Activated T-cell treated with anti-CD3 and anti-CD28 coated beads for 48 hours (primary cell): ENCODE measurements around the gene KIF25.
"Not testable (repeated sequence)": the region's sequence is repeated elsewhere in the genome, so short reads cannot be mapped to it uniquely, and the experiment has no call there.

Experiments used
- DNase-seq: peaks from one replicate; pipeline ENCODE4 v3.0.0-alpha.2; 2020; ENCODE audit warnings: low read depth

Gene KIF25

DNA sequence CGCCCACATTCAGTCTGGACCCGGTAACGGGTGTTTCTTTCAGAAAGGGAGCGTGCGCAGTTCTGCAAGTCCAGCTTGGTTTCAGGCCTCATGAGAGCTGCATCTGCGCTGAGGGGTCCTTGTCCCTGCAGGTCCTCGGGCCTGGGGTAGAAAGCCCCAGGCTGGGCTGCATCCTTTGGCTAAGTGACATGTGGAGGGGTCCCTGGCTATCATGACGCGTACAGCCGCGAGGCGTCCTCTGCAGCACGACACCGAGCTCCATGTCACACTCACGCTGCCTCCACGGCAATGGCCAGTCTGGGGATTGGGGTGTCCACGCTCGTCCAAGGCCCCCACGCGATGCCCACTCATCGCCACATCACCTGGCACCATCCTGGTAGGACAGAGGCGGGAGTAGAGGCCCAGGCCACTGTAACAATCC is 1.7 kb upstream of the KIF25 start:
- no peak for DNase-seq

GRCh38 chr6:167996424-167997199 is 859 bp upstream of the KIF25 start:
- no peak for DNase-seq

DNA sequence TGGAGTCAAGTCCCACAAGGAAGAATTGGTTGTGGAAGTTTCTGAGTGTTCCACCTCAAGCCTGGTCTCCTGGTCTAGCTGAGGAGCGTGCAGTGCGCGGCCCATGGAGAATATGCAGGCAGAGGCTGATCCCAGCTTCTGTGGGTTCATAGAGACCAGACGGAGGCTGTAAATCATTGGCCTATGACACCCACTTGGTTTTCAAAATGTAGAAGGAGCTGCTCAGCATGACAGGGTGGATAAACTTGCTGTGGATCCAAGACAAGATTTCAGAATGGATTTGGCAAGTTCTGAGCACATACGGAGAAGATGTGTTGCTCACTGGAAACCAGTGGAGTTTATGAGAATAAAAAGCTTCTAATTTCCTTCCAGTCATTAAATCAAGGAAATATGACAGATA is 744 bp downstream of the KIF25 start:
- no peak for DNase-seq

- DNase-seq = no peak
Observed at GRCh38 chr6:168000198-168001028, 2.9 kb downstream of the KIF25 start.

DNA sequence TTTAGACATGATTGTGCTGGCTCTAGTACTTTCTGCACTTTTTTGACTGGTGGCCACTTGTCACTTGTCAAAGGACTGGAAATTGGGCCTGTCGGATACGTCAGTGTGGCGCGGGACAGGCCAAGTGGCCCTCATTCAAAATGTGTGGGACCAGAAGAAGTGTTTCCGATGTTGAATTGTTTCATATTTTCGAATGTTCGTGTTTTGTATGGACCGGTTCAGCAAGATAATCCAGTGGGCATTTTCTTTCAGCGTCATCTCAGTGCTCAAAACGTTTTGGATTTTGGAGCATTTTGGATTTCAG is 3.5 kb downstream of the KIF25 start:
- no peak for DNase-seq

GRCh38 chr6:168001514-168001913 is 4.0 kb downstream of the KIF25 start:
- DNase-seq = not testable (repeated sequence)

DNA sequence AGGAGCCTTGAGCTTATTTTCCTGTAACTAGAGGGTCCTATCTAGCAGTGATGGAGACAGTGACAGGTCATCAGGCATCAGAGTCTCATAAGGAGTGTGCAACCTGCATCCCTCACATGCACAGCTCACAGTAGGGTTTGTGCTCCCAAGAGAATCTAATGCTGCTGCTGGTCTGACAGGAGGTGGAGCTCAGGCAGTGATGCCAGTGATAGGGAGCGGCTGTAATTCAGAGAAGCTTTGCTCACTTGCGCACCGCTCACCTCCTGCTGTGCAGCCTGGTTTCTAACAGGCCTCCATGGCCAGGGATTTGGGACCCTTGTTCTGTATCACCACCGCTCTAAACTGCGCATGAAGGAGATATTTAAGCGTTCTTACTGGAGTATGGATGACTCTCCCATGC is 5.3 kb downstream of the KIF25 start:
- no peak for DNase-seq

DNA sequence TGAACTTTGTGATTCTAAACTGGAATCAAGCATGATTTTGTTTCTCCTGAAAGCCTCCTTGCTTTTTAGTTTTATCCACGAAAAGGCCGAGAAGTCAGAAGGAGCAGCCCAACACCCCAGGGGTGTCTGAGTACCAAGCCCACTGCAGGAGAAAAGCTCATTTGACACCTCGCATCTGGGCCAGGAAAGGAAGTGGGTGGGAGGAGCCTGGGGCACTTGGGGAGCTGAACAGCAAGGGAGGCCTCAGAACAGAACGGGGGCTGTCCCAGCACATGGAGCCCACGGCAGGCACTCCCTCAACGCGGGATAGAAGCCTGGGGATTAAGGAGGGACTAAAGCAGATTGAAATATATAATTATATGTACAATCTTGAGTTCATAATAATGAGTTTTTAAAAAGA is 6.6 kb downstream of the KIF25 start:
- DNase-seq = no peak

DNA sequence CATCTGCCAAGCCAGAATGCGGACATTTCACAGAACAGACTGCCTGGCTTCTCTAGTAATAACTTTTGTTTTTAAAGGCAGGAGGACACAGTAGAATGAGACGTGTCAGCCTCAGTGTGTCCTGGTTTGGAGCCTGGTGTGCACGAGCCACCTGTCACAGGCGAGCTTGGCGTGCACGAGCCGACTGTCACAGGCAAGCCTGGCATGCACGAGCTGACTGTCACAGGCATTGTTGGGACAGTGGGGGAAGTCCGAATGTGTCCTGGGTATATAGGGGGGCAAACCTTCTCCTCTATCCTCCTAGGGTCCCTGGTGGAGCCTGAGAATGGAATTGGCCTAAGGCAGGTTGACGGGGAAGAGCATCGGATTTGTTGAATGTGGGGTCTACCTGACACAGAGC is 7.5 kb downstream of the KIF25 start:
- DNase-seq = no peak

- no peak for DNase-seq
Observed at GRCh38 chr6:168005796-168006195, 8.3 kb downstream of the KIF25 start.

- no peak for DNase-seq
Observed at GRCh38 chr6:168007592-168008338, 10.3 kb downstream of the KIF25 start.

DNA sequence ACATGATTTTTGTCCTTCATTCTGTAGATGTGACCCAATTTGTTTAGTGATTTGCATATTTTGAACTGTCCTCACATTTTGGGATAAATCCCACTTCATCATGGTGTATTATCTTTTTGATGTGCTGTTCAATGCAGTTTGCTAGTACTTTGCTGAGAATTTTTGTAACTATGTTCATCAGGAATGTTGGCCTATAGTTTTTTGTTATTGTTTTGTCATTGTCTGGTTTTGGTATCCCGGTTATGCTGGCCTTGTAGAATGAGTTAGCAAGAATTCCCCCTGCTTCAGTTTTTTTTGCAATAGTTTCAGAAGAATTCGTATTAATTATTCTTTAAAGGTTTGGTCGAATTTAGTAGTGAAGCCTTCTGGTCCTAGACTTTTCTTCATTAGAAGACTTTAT is 11.9 kb downstream of the KIF25 start:
- DNase-seq = no peak

DNA sequence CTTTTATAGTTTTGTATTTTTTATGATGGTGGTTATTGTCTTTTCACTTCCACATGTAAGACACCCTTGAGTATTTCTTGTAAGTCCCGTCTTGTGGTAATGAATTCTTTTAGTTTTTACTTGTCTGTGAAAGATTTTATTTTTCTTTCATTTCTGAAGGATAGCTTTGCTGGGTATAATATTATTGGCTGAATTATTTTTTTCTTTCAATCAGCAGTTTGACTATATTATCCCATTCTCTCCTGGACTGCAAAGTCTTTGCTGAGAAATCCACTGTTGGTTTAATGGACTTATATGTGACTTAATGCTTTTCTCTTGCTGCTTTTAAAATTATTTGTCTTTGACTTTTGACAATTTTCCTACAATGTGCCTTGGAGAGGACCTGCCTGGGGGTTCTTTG is 13.8 kb downstream of the KIF25 start:
- DNase-seq = no peak

DNA sequence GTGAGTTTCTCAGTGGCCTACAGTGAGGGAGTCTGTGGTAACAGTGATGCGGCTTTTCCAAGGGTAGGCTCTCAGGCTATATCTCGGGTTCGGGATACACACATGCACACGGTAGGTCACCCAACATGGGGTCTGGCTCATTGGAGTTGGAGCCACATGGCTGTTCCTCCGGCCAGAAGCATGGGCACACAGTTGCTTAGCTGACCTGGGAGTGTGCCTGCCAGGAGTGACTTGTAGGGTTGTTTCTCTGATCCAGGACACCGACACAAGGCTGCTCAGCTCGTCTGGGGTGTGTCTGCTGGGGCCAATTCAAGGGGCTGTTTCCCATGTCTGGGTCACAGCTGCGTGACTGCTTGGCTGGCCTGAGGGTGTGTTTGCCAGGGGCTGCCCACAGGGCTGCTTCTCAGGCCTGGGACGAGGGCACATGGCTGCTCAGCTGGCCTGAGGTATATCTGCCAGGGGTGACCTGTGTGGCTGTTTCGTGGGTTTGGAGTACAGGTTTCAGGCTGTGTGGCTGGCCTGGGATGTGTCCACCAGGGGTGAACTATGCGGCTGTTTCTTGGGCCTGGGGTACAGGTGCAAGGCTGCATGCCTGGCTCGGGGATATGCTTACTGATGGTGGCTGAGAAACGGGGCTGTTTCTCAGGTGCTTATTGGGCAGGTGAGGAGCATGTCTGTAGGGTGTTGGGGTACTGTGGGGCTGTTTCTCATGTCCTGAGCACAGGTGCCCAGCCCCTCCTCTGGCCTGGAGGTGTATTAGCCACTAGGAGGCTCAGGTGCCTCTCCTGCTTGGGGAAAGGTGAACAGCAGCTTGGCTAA is 15.2 kb downstream of the KIF25 start:
- DNase-seq = no peak

DNA sequence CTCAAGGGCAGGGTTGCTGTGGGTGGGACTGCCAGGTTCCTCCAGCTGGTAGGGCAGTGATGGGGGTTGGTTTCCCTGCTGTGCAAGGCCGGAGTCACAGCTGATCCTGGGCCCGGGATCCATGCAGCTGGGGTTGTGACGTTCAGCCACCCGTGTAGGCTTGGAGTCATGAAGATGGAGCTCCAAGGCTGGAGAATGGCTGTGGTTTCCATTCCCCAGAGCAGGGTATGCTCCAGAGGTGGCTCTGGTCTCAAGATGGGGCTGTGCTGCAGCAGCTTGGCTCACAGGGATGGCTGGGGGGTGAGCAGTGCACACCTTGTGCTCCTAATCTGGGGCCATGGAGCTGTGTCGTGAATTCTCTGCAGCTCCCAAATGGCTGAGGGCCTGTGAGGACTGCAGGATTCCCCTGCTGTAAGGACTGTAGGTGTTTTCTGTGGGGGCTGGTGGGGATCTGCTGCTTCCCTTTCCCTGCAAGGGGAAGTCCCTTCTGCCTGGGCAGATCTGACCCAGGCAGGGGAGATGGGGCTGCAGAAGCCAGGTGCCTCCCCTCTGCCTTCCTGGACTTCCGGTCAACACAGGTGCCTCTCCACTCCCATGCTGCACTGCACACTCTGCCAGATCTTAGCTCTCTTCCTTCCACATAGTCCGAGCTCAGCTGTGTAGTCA is 15.9 kb downstream of the KIF25 start:
- no peak for DNase-seq

GRCh38 chr6:168014428-168014827 is 17.0 kb downstream of the KIF25 start:
- DNase-seq = no peak

- no peak for DNase-seq
Observed at GRCh38 chr6:168015009-168015408, 17.5 kb downstream of the KIF25 start.

DNA sequence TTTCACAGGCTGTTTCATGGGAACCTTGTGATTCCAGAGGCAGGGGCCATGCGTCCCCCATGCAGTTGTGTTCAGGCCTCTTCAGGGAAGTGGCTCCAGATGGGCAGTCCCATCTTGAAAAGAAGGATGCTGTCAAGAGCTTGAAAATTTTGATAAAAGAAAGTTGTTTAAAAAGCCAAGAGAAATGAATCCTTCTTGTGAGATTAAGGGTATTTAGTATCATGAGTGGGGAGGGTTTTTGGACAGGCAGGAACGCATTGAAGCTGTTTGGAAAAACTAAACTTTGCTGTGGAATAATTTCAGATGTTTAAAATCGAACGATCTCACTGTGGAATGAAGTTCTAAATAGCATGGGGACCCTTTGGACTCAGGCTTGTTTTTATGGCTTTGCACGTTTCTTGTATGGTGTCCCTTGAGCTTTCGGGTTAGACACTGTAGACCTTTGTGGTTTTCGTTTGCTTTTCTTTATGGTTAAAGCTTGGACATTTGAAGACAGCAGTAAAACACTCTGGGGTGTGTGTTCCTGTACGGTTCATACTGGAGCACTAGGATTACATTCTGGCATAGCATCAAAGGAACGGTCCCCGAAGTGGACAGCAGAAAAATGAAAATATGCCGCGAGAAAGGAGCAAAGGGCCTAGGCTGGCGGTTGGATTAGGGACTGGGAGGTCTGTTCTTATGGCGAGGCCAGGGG is 18.2 kb downstream of the KIF25 start:
- DNase-seq = no peak

- DNase-seq = no peak
Observed at GRCh38 chr6:168016176-168016620, 18.7 kb downstream of the KIF25 start.

GRCh38 chr6:168016721-168017525 is 19.5 kb downstream of the KIF25 start:
- DNase-seq = no peak
